CD4-positive, alpha-beta T cell treated with Interleukin-15 for 4 hours (primary cell): ENCODE measurements around the gene ZNF419.
"Not testable (repeated sequence)": the region's sequence is repeated elsewhere in the genome, so short reads cannot be mapped to it uniquely, and the experiment has no call there.

Experiments used
- DNase-seq: peaks from one replicate; pipeline ENCODE4 v3.0.0-alpha.2; 2020; ENCODE audit warnings: low spot score

Gene ZNF419

DNA sequence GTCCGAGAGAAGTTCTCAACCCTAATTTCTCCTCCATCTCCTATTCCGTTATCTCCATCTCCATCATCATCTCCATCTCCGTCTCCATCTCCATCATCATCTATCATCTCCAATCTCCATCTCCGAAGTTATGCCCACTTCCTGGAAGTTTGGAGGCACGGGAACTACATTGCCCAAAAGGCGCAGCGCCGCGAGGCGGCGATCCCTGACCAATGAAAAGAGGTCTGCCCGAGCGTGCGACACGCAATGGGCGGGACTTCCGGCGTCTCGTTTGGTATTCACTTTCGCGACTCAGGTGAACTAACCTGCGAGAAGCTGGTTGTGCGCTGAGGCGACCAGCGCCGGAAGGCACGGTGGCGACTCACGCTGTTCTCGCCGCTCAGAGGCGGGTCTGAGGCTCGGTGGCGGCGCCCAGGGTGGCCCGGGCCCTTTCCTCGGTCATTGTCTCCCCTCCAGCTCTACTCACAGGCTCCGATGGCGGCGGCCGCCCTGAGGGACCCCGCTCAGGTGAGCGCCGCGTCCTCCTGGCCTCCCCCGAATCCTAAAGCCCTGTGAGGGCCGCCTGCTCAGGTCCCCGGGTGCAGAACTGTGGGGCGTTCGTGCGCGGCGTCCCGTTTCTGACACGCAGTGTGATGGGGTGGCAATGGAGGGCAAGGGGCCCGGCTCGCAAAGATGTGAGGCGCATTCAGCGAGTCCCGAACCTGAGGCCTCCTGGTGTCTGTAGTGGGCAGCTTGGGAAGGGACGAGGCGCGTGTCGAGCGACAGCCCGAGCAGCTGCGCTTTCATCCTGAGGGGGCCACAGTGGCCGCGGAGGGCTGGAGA is at the start of gene ZNF419:
ZNF419 (plus strand) TSS at position 274 of the 822 bp plus-strand sequence; CDS start at position 475, 201 bp downstream.
- peak; percentile 95 for DNase-seq

DNA sequence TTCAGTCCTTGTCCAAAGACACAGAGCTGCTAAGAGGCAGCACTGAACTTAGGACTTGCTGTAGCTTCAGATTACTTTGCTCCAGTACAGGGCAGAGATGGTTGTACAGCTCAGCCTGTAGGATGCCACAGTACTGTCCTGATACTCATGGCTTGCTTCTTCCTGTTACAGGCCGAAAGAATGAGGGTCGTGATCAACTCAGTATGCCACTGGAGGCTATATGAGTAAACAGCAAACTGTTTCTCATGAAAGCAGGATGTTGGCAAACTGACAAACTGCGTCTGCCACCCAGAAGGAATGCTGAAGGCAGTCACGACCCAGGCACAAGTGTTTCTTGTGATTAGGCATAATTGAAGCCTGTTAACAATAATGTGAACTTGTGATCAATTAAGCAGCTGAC is 49.6 kb upstream of the ZNF419 start:
- DNase-seq: no peak

DNA sequence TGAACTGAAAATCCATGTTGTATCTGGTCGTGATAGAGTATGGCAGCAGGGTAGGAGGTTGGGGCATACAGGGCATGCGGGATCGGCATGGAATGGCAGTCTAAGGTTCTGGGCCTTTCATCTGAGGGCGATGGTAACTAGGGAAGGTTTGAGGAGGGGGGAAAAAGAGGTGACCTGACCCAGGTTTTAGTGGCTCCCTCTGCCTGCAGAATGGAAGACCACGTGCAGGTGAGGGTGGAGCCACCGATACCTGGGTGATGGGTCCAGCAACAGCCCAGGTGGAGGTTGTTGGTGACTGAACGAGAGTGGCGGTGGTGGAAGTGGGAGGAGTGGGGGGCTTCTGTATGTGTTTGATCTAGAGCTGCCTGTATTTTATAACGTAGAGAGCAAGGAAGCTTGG is 48.6 kb upstream of the ZNF419 start:
- DNase-seq: no peak

DNA sequence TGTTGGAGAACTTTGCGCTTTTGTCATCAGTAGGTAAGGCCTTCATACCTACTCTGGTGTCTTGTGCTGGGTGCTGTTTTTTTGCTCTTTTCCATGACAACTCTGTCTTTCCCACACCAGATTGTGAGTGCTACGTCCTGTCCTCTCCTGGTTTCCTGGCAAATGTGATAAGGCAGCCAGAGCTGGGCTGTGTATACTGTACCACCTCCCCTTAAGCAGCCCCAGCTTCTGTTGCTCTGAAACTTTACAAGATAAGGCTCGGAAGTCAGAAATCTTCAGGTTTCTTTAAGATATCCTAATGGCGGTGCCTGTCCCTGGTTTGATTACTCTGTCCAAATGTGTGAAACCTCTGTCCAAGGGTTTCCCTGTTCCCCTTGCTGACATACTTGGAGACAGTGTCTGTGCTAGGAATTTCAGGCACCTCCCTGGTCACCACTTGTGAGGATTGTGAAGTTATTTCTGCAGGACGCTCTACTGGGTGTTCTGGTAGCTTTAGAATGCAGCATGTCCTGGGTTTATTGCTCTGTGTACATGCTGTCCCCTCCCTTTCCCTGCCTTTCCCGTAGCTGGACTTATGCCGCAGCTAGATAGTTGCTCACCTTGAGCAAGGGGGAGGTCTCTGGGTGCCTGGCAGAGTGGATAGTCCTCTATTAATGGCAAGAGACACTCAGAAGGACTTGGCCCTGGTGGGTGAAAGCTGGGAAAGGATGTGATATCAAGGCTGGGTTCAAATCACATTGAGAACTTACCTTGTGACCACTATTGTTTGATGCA is 45.4 kb upstream of the ZNF419 start:
- DNase-seq: no peak

DNA sequence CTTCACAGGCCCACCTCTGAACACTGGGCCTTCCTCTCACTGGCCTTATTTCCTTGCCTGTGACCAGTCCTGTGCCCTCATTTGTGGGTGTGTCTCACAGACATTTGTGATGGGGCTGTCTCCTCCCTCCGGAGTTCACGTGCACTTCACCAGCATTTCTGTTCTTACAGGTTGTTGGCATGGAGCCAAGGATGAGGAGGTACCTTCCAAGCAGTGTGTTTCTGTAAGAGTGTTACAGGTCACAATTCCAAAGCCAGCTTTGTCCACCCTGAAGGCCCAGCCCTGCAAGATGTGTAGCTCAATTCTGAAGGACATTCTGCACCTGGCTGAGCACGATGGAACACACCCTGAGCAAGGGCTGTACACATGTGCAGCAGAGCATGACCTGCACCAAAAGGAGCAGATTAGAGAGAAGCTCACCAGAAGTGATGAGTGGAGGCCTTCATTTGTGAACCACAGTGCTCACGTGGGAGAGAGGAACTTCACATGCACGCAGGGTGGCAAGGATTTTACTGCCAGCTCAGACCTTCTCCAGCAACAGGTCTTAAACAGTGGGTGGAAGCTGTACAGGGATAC is 44.3 kb upstream of the ZNF419 start:
- DNase-seq: no peak

DNA sequence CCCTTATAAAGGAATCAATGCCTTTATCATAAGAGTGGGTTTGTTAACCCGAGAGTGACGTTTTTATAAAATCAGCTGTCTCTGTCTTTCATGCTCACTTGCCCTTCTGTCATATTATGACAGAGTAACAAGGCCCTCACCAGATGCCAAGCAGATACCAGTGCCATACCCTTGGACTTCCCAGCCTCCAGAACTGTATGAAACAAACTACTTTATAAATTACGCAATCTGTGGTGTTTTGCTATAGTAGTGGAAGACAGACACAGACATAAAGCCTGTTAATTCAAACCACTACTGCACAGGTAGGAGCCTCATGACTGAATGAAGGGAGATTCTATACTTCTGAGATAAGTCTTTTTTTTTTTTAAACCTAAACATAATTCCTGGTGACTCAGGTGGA is 35.2 kb upstream of the ZNF419 start:
- no peak for DNase-seq

DNA sequence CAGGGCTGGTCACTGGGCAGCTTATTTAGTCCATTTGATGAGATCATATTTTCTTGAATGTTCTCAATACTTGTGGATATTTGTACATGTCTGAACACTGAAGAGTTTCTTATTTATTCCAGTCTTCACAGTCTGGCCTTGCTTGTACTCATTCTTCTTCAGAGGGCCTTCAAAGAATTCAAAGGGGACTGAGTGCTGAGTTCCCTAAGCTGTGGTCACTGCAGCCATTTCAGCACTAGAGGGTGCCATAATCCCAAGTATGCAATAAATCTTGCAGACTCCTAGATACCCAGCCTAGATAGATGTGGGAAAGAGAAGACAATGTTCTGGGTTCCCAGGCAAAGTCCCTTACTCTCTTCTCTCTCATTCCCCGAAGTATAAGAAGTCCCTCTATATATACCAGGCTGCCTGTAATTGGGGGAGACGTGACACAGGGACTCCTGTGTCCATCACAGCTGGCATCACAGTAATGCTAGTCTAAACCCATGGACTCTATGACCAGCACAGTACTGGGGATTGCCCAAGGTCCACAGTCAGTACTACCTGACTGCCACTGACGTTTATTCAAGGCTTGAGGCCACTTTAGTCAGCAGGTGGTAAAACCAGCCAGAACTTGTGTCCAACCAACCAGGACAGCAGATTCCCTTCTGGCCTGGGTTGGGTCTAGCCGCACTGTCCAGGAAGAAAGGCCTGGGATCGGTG is 21.7 kb upstream of the ZNF419 start:
- DNase-seq: peak; percentile 27

DNA sequence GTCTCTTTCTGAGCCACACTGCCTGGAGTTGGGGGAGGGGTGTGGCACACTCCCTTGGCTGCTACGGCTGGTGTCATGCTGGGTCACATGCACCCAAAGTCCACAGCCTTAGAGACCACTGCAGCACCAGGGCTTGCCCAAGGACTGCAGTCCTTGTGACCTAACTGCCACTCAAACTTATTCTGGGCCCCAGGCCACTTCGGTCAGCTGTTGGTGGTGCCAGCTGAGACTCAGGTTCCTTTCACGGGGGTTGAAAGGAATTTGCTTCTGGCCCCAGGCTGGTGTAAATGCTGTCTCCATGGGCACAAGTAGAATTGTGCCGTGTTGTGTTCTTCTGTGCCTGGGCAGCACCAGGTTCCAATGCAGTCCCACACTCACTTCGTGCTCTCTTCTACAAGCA is 21.1 kb upstream of the ZNF419 start:
- no peak for DNase-seq

DNA sequence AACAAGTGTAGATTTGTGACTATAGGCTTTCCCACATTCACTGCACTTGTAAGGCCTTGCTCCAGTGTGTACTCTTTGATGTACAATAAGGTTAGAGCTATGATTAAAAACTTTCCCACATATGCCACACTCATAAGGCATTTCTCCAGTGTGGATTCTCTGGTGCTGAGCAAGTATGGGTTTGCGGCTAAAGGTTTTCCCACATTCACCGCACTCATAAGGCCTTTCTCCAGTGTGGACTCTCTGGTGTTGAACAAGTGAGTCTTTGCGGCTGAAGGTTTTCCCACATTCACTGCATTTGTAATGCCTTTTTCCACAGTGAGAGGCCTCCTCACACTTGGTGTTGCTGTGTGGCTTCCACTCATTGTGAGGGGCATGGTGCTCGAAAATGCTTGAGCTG is 13.9 kb upstream of the ZNF419 start:
- DNase-seq: no peak

DNA sequence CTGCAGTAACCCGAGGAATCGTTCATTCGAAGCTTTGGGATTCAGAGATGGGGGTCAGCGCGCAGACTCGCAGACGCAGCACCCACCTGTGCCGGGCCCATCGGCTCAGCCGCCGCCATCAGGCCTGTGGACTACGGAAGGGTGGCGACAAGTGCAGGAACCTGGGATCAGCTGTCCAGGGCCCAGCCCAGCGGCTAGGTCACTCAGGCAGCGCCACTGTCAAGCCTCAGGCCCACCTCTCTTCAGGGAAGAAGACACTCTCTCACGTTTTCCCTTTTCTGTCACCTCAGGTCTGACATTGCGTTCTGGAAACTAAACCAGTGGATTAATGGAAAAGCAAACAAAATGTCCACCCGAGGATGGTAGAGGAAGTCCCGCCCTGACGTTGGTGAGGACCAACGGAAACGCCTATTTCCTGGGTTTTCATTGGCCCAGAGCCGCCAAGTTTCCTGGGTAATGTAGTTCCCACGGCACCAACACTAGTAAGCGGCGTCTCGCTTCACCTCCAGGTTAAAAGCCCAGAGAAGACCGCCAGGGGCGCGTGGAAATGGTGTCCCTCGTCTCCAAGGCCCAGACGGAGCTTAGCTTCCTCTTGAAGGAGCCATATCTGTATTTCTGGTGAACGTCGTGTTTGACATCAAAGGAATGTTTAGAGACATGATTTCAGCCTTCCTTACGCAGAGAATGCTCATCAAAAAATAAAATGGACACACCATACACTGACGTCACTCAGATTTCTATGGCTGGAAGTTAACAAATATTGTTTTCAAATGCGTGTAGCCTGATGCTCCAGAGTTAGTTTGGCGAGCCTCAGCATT is 10.2 kb upstream of the ZNF419 start, which contains the start of gene ZNF772:
ZNF772 (minus strand) TSS at position 376 of the 818 bp plus-strand sequence; CDS start at position 119, 257 bp downstream.
- peak; percentile 91 for DNase-seq

DNA sequence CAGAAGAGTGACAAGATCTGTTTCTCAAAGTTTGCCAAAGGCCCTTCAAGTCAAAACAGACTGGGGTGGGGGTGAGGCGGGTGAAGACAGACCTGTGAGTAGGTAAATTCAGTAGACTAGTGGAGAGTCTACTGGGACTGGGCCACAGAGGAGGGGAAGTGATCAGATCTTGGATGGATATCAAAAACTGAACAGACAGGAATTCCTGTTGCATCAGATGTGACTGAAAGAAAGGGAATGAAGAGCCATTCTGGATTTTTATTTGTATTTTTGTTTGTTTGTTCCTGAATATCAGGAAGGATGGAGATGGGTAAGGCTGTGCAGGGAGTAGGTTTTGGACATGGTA is 722 bp downstream of the ZNF419 start:
- DNase-seq: not testable (repeated sequence)

DNA sequence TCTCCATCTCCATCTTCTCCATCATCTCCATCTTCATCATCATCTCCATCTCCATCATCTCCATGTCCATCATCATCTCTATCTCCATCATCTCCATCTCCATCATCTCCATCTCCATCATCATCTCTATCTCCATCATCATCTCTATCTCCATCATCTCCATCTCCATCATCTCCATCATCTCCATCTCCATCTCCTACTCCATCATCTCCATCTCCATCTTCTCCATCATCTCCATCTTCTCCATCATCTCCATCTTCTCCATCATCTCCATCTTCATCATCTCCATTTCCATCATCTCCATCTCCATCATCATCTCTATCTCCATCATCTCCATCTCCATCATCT is 11.8 kb downstream of the ZNF419 start:
- not testable (repeated sequence) for DNase-seq

DNA sequence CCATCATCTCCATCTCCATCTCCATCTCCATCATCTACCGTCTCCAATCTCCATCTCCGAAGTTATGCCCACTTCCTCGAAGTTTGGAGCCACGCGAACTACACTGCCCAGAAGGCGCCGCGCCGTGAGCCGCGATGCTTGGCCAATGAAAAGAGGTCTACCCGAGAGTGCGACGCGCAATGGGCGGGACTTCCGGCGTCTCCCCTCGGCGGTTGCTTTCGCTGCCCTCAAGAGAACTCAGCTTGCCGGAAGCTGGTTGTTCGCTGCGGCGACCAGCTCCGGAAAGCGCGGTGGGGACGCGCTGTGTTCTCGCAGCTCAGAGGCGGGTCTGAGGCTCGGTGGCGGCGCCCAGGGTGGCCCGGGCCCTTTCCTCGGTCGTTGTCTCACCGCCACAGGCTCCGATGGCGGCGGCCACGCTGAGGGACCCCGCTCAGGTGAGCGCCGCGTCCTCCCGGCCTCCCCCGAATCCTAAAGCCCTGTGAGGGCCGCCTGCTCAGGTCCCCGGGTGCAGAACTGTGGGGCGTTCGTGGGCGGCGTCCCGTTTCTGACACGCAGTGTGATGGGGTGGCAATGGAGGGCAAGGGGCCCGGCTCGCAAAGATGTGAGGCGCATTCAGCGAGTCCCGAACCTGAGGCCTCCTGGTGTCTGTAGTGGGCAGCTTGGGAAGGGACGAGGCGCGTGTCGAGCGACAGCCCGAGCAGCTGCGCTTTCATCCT is 12.3 kb downstream of the ZNF419 start, which contains the start of gene ZNF773:
ZNF773 (plus strand) TSS at position 259 of the 716 bp plus-strand sequence; CDS start at position 402, 143 bp downstream.
- DNase-seq: peak; percentile 95

DNA sequence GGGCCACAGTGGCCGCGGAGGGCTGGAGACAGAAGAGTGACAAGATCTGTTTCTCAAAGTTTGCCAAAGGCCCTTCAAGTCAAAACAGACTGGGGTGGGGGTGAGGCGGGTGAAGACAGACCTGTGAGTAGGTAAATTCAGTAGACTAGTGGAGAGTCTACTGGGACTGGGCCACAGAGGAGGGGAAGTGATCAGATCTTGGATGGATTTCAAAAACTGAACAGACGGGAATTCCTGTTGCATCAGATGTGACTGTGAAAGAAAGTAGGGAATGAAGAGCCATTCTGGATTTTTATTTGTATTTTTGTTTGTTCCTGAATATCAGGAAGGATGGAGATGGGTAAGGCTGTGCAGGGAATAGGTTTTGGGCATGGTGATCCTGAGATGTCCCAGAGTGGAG is 12.8 kb downstream of the ZNF419 start:
- not testable (repeated sequence) for DNase-seq

DNA sequence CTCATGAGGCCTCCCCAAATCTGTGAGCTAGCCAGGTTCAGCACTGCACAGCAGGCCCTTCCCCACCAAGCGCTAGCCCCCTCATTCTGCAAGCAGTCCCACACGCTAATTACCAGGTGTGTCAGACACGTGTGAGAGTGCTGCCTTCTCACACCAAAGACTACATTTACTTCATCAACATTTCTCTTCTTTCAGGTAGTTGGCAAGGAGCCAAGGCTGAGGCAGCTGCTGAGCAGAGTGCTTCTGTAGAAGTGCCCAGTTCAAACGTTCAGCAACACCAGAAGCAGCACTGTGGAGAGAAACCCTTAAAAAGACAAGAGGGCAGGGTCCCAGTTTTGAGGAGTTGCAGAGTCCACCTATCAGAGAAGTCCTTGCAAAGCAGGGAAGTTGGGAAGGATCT is 18.6 kb downstream of the ZNF419 start:
- DNase-seq: no peak

DNA sequence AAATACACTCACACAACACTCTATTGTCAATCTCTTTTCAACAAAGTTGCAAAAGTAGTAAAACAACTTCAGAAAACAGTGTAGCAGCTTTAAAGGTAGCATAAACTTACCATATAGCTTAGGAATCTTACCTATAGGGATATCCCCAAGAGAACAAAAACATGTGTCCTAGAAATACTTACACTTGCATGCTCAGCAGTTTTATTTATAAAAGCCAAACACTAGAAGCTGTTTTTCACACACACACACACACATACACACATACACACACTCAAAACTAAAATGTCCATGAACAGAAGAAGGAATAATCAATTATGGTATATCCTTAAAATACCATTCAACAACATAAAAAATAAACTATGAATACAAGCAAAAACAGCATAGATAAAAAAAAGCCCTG is 23.9 kb downstream of the ZNF419 start:
- no peak for DNase-seq

DNA sequence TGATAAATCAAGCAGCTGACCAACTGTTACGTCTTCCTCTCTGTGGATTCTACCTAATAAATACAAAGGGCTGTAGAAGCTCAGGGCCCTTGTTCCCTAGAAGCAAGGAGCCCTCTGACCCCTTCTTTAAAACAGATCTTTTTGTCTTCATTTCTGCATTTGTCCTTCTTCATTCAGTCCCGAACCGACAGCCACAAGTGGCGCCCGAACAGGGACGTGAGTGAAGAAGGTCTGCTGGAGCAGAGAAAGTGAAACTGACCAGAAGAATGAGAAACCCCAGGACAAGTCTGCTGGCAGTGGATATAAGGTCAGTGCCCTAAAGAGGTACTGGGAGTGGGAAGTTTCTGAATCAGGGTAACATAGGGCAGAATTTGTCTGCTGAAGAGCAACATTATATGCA is 25.3 kb downstream of the ZNF419 start:
- DNase-seq: no peak

DNA sequence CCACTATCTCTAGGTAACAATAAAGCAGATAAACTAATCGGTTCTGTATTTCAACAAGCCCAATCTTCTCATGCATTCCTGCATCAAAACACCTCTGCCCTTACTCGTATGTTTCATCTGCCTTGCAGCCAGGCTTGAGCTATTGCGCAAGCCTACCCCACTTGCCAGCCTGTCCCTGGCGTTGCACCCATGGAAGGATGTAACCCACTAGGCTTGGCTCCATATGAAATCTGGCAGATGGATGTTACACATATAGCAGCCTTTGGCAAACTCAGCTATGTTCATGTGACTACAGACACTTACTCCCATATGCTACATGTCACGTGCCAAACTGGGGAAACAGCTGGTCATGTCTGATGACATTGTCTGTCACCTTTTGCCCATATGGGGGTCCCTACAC is 27.7 kb downstream of the ZNF419 start:
- DNase-seq: no peak

DNA sequence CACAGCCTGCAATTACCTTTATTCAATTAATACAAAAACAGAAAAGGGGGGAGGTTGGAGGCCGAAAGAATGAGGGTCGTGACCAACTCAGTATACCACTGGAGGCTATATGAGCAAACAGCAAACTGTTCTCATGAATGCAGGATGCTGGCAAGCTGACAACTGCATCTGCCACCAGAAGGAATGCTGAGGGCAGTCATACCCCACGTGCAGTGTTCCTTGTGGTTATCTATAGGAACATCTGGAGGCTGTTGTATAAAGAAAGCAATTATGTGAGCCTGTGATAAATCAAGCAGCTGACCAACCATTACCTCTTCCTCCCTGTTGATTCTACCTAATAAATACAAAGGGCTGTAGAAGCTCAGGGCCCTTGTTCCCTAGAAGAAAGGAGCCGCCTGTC is 30.5 kb downstream of the ZNF419 start:
- DNase-seq: not testable (repeated sequence)

DNA sequence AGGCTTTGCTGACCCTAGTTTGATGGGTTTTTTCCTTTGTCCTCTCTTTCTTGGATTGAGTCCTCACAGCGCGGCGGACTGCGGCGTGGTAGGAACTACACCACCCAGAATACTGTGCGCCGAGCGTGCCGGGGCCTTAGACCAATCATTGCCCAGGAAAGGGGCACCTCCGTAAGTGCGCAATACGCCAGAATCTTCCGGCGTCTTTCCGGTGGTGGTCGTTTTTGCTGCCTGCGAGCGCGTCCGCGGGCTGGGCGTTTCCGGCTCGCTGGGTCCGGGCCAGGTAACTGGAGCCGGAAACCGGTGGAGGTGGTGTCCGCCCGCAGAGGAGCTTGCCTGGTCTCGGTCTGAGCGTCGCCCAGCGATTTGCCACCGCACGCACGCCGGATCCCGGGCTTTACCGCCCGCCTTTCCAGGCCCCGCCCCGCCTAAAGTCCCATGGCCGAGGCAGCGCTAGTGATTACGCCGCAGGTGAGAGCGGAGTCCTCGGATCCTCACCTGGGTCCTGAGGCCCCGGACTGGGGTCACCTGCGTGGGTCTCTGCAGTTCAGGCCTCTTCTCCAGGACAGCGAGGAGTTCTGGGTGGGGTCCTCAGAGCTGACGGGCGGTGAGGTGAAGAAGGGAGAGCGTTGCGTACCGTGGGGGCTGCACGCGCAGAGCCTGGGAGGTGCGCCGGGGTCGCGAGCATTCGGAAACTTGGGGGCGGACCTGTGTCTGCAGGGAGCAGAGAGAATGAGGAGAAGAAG is 39.8 kb downstream of the ZNF419 start, which contains the start of gene ZNF549:
ZNF549 (plus strand) TSS at position 221 of the 746 bp plus-strand sequence; CDS start at position 439, 218 bp downstream.
- peak; percentile 87 for DNase-seq
